Uterus (tissue), 4 donors: ENCODE measurements around the gene RSAD2. TPM values are rescaled to one million over a fixed set of nuclear protein-coding genes. Genes with fewer than 3 reads are reported as not detected.

Source experiments
- DNase-seq, 2 donors: peaks; one replicate each; pipeline ENCODE4 v3.0.0-alpha.2; 2019 to 2020
- H3K27ac ChIP-seq, 2 donors: fragments of 200-600 bp; sonication (generic); 1 replicate in 1 of 2; 2 replicates in 1 of 2; pipeline ENCODE4 v1.5.1; 2016 to 2018
- H3K27me3 ChIP-seq, 2 donors: fragments of 200-600 bp; sonication (generic); one replicate each; pipeline ENCODE4 v1.5.1; 2018 to 2019; ENCODE audit warnings: control low read depth in 1 of 2
- H3K36me3 ChIP-seq, 2 donors: fragments of 200-600 bp; sonication (generic); one replicate each; pipeline ENCODE4 v1.5.1; 2019; ENCODE audit warnings: control low read depth in 1 of 2
- H3K4me1 ChIP-seq, 2 donors: fragments of 200-600 bp; sonication (generic); one replicate each; pipeline ENCODE4 v1.5.1; 2018 to 2019; ENCODE audit warnings: control low read depth in 1 of 2
- H3K4me3 ChIP-seq, 2 donors: fragments of 200-600 bp; sonication (generic); 1 replicate in 1 of 2; 2 replicates in 1 of 2; pipeline ENCODE4 v1.5.1; 2018 to 2019; ENCODE audit warnings: mild to moderate bottlenecking in 1 of 2
- H3K9me3 ChIP-seq, 2 donors: fragments of 200-600 bp; sonication (generic); one replicate each; pipeline ENCODE4 v1.5.1; 2019; ENCODE audit warnings: control low read depth in 1 of 2
- POLR2A ChIP-seq, 2 donors: fragments of 450-650 bp; IDR thresholded peaks; one replicate each; pipeline ENCODE4 v1.6.1; 2016; ENCODE audit warnings: antibody characterized with exemption in 2 of 2, mild to moderate bottlenecking in 1 of 2, moderate library complexity in 1 of 2
- intact Hi-C: fragments of 100-400 bp; cut with DNase I; formaldehyde crosslinking; loops from one replicate; pipeline ENCODE4 v1.15.1; 2023; ENCODE audit warnings: low total_unique reads
- total RNA-seq, 4 donors: library from RNA; depleted of rRNA in 3 of 4; stranded (reverse); fragments of >200 nt in 3 of 4; gene quantifications; one replicate each; pipeline versions ENCODE4 v1.1.0 to v1.2.4, GENCODE V29; 2014 to 2023
- TF ChIP-seq, protein P1 (sequence below), 4 experiments: fragments of 200-600 bp in 2 of 4; fragments of 450-650 bp in 2 of 4; sonication (generic) in 2 of 4; IDR thresholded peaks; one replicate each; pipeline ENCODE4 v1.5.1; 2016 to 2019; ENCODE audit warnings: antibody characterized with exemption in 4 of 4, mild to moderate bottlenecking in 2 of 4, moderate library complexity in 1 of 4
- donor health status: DM: yes; HTN: yes; CAD: no.

The RSAD2 gene
- total RNA-seq, 4 donors from 2014 or later, result 0.29 to 14.7 (median 6.3) TPM

GRCh38 chr2:6917071-6917760 lies 39.6 kb downstream of the RSAD2 start, which contains the start of gene RNF144A:
TSS of gene RNF144A (plus strand) at chr2:6917412. CDS start at chr2:6996927, 79,515 bp downstream.
- H3K4me3 ChIP-seq, result peak within 1 kb of the TSS; percentile 43 to 94
- no peaks in the 10 kb centered on the region for H3K9me3 ChIP-seq
- no peaks in the 10 kb centered on the region for H3K36me3 ChIP-seq
- peak; percentile 51 to 74 for DNase-seq
- TF ChIP-seq POLR2A (IDR thresholded peaks at IDR 0.05), result peak; percentile 41 to 68
- TF ChIP-seq, protein P1, sequence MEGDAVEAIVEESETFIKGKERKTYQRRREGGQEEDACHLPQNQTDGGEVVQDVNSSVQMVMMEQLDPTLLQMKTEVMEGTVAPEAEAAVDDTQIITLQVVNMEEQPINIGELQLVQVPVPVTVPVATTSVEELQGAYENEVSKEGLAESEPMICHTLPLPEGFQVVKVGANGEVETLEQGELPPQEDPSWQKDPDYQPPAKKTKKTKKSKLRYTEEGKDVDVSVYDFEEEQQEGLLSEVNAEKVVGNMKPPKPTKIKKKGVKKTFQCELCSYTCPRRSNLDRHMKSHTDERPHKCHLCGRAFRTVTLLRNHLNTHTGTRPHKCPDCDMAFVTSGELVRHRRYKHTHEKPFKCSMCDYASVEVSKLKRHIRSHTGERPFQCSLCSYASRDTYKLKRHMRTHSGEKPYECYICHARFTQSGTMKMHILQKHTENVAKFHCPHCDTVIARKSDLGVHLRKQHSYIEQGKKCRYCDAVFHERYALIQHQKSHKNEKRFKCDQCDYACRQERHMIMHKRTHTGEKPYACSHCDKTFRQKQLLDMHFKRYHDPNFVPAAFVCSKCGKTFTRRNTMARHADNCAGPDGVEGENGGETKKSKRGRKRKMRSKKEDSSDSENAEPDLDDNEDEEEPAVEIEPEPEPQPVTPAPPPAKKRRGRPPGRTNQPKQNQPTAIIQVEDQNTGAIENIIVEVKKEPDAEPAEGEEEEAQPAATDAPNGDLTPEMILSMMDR (IDR thresholded peaks at IDR 0.05), result peak; percentile 21 to 77 (median 62)
- H3K27ac ChIP-seq, result peak within 1 kb of the TSS; percentile 86
- peaks cover 0 to 11% of the 10 kb centered on the region in 2 donors for H3K4me1 ChIP-seq
- intact Hi-C loops, result loop anchor here (10.0 kb wide), 1 partner anchor 118 kb away; no protein-coding TSS in a partner anchor
- no peaks in the 10 kb centered on the region for H3K27me3 ChIP-seq

- H3K9me3 ChIP-seq, result no peaks in the 10 kb centered on the region
- H3K27me3 ChIP-seq, result no peaks in the 10 kb centered on the region
- H3K27ac ChIP-seq, result peak overlapping the region; percentile 86
- peaks cover 0 to 11% of the 10 kb centered on the region in 2 donors for H3K4me1 ChIP-seq
- TF ChIP-seq POLR2A (IDR thresholded peaks at IDR 0.05), result no peak
- TF ChIP-seq, protein P1 (IDR thresholded peaks at IDR 0.05), result no peak
- intact Hi-C loops, result loop anchor here (10.0 kb wide), 1 partner anchor 117 kb away; no protein-coding TSS in a partner anchor
- H3K4me3 ChIP-seq, result peak overlapping the region; percentile 43 to 94
- H3K36me3 ChIP-seq, result no peaks in the 10 kb centered on the region
- peak in 1 of 2 donors; percentile 35 for DNase-seq
Measured at GRCh38 chr2:6917761-6918421, 40.3 kb downstream of the RSAD2 start.

DNA sequence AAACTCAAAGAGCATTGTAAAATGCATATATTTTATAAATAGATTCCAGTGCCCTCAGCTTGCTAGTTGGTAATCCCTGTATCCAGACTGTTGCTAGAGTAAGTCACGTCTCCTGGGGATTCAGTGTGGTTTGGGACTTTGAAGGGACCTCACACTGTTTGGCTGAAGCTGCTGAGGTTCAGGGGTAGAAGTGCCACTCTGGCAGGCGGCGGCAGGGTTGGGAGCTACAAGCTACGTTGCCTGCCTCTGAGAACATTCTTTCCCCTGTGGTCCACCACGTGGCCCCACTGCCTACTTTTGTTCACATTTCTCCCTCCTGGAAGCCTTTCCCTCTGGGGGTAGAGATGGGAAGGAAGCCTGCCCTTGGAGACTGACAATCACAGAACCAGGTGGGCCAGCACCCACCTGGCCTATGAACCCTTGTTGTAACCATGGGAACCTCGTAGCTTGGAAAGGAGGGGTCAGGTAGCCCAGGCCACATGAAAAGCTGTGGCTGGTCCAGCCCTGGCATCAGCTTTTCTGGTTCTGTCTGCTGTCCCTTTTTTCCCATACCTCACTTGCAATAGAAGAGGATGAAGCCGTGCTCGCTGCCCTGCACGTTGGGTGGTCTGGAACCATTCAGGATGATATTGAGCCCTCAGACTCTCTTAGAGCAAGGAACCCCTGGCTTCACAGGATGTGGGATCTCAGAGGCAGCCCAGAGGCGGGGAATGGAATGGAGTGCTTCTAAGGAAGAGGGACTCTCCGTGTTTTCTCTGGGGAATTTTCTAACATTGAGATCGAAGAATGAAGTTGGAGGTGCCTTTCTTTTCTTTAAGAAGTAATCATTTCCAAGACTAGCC lies 42.5 kb downstream of the RSAD2 start:
- H3K27me3 ChIP-seq, result no peaks in the 10 kb centered on the region
- no peaks in the 10 kb centered on the region for H3K9me3 ChIP-seq
- intact Hi-C loops, result loop anchor here (10.0 kb wide), 1 partner anchor 115 kb away; no protein-coding TSS in a partner anchor
- peaks cover 0 to 16% of the 10 kb centered on the region in 2 donors for H3K4me1 ChIP-seq
- DNase-seq, result no peak
- H3K4me3 ChIP-seq, result no peak overlapping the region
- no peaks in the 10 kb centered on the region for H3K36me3 ChIP-seq
- no peak for TF ChIP-seq POLR2A (IDR thresholded peaks at IDR 0.05)
- TF ChIP-seq, protein P1 (IDR thresholded peaks at IDR 0.05), result no peak
- peak overlapping the region; percentile 42 to 53 for H3K27ac ChIP-seq

DNA sequence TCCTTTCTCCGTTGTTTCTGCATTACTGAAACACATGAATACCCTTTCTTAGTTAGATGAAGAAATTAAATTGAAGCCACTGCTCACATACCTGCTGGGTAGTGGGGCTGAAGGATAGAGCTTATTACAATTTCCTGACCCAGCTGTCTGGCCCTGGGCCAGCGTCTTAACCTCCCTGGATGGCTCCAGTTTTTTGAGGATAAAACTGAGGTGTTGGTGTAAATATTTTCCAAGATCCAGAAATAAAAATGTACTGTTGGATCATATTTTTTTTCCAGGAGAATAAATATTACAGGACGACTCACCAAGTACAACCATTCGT lies 43.1 kb downstream of the RSAD2 start:
- TF ChIP-seq POLR2A (IDR thresholded peaks at IDR 0.05), result no peak
- peak overlapping the region; percentile 42 to 53 for H3K27ac ChIP-seq
- intact Hi-C loops, result no loop called here
- DNase-seq, result no peak
- H3K4me1 ChIP-seq, result peaks cover 0 to 16% of the 10 kb centered on the region in 2 donors
- H3K27me3 ChIP-seq, result no peaks in the 10 kb centered on the region
- no peaks in the 10 kb centered on the region for H3K36me3 ChIP-seq
- H3K4me3 ChIP-seq, result peak overlapping the region in 1 of 2 donors; percentile 4
- no peaks in the 10 kb centered on the region for H3K9me3 ChIP-seq

GRCh38 chr2:6921321-6921922 lies 43.8 kb downstream of the RSAD2 start:
- H3K27ac ChIP-seq, result peak overlapping the region; percentile 42 to 53
- TF ChIP-seq, protein P1 (IDR thresholded peaks at IDR 0.05), result no peak
- no peak for TF ChIP-seq POLR2A (IDR thresholded peaks at IDR 0.05)
- H3K27me3 ChIP-seq, result no peaks in the 10 kb centered on the region
- H3K4me1 ChIP-seq, result peaks cover 0 to 16% of the 10 kb centered on the region in 2 donors
- H3K4me3 ChIP-seq, result peak overlapping the region in 1 of 2 donors; percentile 4
- no peaks in the 10 kb centered on the region for H3K9me3 ChIP-seq
- DNase-seq, result no peak
- intact Hi-C loops, result no loop called here
- no peaks in the 10 kb centered on the region for H3K36me3 ChIP-seq
